Retinal pigment epithelial cell (primary cell): Measurements from ENCODE around the gene PROC.

Experiments
- DNase-seq: peaks from one replicate; pipeline ENCODE4 v3.0.0-alpha.2; 2010; ENCODE audit warnings: low read depth
- H3K4me3 ChIP-seq: 2 replicates; pipeline ENCODE4 v1.5.1; 2011; ENCODE audit warnings: mild to moderate bottlenecking, low read length, control low read depth, moderate library complexity
- TF ChIP-seq, protein P1 (sequence below): conservative IDR thresholded peaks from 2 replicates; pipeline ENCODE4 v1.5.1; 2011; ENCODE audit warnings: low read depth, low read length, control low read depth, inconsistent platforms

The PROC gene

DNA sequence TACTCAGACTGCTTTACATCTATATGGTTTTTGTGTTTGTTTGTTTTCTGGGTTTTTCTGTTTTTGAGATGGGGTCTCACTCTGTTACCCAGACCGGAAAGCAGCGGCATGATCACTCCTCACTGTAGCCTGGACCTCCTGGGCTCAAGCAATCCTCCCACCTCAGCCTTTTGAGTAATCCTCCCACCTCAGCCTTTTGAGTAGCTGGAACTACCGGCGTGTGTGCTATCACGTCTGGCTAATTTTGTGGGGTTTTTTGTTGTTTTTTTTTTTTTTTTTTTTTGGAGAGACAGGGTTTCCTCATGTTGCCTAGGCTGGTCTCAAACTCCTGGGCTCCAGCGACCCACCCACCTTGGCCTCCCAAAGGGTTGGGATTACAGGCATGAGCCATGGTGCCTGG, 39.5 kb upstream of the PROC start:
- TF ChIP-seq, protein P1, sequence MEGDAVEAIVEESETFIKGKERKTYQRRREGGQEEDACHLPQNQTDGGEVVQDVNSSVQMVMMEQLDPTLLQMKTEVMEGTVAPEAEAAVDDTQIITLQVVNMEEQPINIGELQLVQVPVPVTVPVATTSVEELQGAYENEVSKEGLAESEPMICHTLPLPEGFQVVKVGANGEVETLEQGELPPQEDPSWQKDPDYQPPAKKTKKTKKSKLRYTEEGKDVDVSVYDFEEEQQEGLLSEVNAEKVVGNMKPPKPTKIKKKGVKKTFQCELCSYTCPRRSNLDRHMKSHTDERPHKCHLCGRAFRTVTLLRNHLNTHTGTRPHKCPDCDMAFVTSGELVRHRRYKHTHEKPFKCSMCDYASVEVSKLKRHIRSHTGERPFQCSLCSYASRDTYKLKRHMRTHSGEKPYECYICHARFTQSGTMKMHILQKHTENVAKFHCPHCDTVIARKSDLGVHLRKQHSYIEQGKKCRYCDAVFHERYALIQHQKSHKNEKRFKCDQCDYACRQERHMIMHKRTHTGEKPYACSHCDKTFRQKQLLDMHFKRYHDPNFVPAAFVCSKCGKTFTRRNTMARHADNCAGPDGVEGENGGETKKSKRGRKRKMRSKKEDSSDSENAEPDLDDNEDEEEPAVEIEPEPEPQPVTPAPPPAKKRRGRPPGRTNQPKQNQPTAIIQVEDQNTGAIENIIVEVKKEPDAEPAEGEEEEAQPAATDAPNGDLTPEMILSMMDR = no peak

GRCh38 chr2:127379712-127380355, 38.4 kb upstream of the PROC start:
- no peak for DNase-seq
- TF ChIP-seq, protein P1 = no peak
- H3K4me3 ChIP-seq = no peak overlapping the region

More for the DNA sequence above, 39.5 kb upstream of the PROC start:
- no peak overlapping the region for H3K4me3 ChIP-seq
- no peak for DNase-seq

- no peak overlapping the region for H3K4me3 ChIP-seq
- TF ChIP-seq, protein P1 = no peak
- DNase-seq = no peak
Measured at GRCh38 chr2:127381762-127382161, 36.5 kb upstream of the PROC start.

DNA sequence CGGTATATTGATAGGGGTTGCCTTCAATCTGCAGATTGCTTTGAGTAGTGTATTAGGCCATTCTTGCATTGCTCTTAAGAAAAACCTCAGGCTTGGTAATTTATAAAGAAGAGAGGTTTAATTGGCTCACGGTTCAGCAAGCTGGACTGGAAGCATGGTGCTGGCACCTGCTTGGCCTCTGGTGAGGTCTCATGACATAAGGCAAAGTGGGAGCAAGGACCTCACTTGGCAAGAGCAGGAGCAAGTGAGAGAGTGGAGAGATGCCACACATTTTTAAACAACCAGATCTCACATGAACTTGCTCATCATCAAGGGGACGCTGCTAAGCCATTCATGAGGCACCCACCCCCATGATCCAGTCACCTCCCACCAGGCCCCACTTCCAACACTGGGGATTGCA, 35.4 kb upstream of the PROC start:
- H3K4me3 ChIP-seq = no peak overlapping the region
- TF ChIP-seq, protein P1 = no peak
- no peak for DNase-seq

GRCh38 chr2:127384529-127384928, 33.7 kb upstream of the PROC start:
- H3K4me3 ChIP-seq = no peak overlapping the region
- TF ChIP-seq, protein P1 = no peak
- DNase-seq = no peak

DNA sequence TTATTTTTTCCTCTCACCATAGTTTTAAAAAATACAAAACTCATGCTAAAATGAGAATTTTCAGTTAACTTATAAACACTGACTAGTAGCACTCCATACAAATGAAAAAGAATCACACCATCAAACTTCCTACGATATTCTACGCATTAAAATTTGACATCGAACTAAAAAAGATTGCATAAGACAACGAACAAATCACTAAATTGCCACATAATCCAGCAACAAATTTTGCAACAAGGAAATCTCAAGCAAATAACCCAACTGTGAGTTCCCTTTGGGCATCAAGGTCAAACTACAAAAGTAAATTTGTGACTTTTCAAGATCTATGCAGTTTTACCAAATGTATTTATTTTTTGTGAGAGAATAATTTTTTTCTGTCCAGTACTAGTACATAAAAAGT, 32.0 kb upstream of the PROC start:
- TF ChIP-seq, protein P1 = no peak
- no peak for DNase-seq
- H3K4me3 ChIP-seq = peak overlapping the region; percentile 93
